Erythroblast (primary cell): Measurements from ENCODE around the gene JSRP1.

Experiments used
- GATA1 ChIP-seq: IDR thresholded peaks from 2 replicates; pipeline ENCODE4 v1.6.1; 2011; ENCODE audit warnings: low read depth, mild to moderate bottlenecking, control low read depth, low read length, moderate library complexity
- POLR2A ChIP-seq: IDR thresholded peaks from 2 replicates; pipeline ENCODE4 v1.6.1; 2011; ENCODE audit warnings: mild to moderate bottlenecking, low read length

DNA sequence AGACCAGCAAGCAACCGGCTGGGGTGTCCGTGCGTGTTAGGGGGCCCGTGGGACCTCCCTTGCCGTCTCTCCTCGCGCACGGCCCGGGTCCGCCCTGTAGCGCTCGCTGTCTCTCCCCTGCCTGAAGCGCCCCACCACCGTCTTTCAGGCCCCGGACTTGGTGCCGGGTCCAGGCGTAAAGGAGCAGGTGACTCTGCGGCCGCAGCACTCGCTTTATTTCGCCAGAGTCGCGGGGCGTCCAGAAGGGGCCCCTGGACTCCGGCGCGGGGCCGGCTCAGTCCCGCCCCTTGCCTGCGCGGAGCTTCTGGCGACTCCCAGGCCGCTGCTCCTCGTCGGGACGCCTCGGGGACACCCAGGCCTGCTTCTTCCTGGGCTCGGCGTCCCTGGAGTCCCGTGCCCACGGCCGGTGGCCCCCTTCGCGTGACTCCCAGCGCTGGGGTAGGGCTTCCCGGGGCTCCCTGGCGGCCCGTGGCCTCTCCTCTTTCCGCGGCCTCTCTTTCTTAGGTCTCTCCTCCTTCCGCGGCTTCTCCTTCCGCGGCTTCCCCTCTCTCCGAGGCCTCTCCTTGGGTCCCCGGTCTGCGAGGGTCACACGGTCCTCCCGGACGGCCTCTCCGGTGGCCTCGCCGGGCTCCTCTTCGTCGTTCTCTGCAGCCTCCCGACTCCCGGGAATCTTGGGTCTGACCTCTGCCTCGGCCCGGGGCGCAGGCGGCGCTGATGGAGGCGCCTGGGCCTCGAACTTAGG is 4.0 kb downstream of the JSRP1 start:
- TF ChIP-seq POLR2A (no peak), GATA1 (no peak)
